Measurements from ENCODE around the gene GPR108.

DNA sequence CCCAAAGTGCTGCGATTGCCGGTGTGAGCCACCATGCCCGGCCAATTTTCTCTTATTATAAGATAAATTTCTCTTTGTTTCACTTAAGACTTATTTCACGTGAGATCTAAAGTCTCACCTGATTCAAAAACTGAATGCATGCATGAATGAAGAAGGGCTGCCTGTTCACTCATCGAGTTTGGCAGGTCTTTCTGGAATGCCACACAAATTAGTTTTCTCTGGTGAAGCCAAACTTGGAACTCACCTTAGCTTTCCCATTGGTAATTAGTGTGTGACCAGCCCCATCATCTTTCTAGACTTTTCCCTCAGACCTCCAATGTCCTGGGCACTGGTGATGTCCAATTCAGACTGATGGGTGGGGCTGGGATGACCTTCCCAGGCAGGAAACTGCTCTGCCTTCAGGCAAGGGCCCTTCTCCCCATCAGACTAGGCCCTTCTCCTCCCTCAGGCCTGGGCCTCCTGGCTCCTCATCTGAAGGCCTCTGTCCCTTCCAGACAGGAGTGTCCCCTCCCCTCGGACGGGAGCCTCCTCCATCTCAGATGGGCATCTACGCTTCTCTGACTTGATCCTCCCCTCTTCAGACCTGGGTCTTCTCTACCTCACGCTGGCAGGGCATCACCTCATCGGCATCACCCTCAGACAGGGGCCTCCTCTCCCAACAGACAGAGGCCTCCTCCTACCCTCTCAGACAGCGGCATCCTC, 31.3 kb downstream of the GPR108 start:
- TF ChIP-seq, protein P1, sequence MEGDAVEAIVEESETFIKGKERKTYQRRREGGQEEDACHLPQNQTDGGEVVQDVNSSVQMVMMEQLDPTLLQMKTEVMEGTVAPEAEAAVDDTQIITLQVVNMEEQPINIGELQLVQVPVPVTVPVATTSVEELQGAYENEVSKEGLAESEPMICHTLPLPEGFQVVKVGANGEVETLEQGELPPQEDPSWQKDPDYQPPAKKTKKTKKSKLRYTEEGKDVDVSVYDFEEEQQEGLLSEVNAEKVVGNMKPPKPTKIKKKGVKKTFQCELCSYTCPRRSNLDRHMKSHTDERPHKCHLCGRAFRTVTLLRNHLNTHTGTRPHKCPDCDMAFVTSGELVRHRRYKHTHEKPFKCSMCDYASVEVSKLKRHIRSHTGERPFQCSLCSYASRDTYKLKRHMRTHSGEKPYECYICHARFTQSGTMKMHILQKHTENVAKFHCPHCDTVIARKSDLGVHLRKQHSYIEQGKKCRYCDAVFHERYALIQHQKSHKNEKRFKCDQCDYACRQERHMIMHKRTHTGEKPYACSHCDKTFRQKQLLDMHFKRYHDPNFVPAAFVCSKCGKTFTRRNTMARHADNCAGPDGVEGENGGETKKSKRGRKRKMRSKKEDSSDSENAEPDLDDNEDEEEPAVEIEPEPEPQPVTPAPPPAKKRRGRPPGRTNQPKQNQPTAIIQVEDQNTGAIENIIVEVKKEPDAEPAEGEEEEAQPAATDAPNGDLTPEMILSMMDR (IDR thresholded peaks at IDR 0.05) = no peak
- TF ChIP-seq POLR2A (IDR thresholded peaks at IDR 0.05) = no peak

All from esophagus squamous epithelium (tissue), 4 donors.